Smooth muscle cell (in vitro differentiated cells): ENCODE measurements around the gene MDH1B. TPM values are rescaled to one million over a fixed set of nuclear protein-coding genes. Genes with fewer than 3 reads are reported as not detected.

ENCODE experiments used
- DNase-seq: peaks from one replicate; lab custom pipeline; 2025; ENCODE audit not compliant: unreplicated experiment; lab: John Stamatoyannopoulos, UW
- H2AFZ ChIP-seq: fragments of 200-600 bp; sonication (generic); 2 replicates; pipeline ENCODE4 v1.6.0; 2016; ENCODE audit warnings: antibody characterized with exemption, low read depth, mild to moderate bottlenecking
- H3F3A ChIP-seq: fragments of 200-600 bp; sonication (generic); 2 replicates; pipeline ENCODE4 v1.6.0; 2017; ENCODE audit warnings: antibody characterized with exemption, low read depth
- H3K27ac ChIP-seq: fragments of 200-600 bp; sonication (generic); 2 replicates; pipeline ENCODE4 v1.5.1; 2016; ENCODE audit warnings: low read depth, mild to moderate bottlenecking
- H3K27me3 ChIP-seq: fragments of 200-600 bp; sonication (generic); 2 replicates; pipeline ENCODE4 v1.6.1; 2016; ENCODE audit warnings: low read depth, mild to moderate bottlenecking
- H3K36me3 ChIP-seq: fragments of 200-600 bp; sonication (generic); 2 replicates; pipeline ENCODE4 v1.5.1; 2016; ENCODE audit warnings: low read depth
- H3K4me1 ChIP-seq: fragments of 200-600 bp; sonication (generic); 2 replicates; pipeline ENCODE4 v1.5.1; 2016; ENCODE audit warnings: low read depth
- H3K4me2 ChIP-seq: fragments of 200-600 bp; sonication (generic); 2 replicates; pipeline ENCODE4 v1.6.0; 2016; ENCODE audit warnings: mild to moderate bottlenecking
- H3K4me3 ChIP-seq: fragments of 200-600 bp; sonication (generic); 2 replicates; pipeline ENCODE4 v1.5.1; 2016; ENCODE audit warnings: mild to moderate bottlenecking
- H3K79me2 ChIP-seq: fragments of 200-600 bp; sonication (generic); 2 replicates; pipeline ENCODE4 v1.6.0; 2016; ENCODE audit warnings: low read depth, mild to moderate bottlenecking
- H3K9ac ChIP-seq: fragments of 200-600 bp; sonication (generic); 2 replicates; pipeline ENCODE4 v1.6.0; 2016; ENCODE audit warnings: low read depth
- H3K9me3 ChIP-seq: fragments of 200-600 bp; sonication (generic); replicated peaks from 2 replicates; pipeline ENCODE4 v1.5.1; 2016; ENCODE audit warnings: low read depth
- H4K20me1 ChIP-seq: fragments of 200-600 bp; sonication (generic); 2 replicates; pipeline ENCODE4 v1.6.0; 2016; ENCODE audit warnings: low read depth
- WGBS: methylation state at CpG from one replicate; pipeline ENCODE4 v1.1.7; 2016; ENCODE audit warnings: low lambda C conversion rate; 5-methylcytosine and 5-hydroxymethylcytosine counted together
- polyA plus RNA-seq: library from polyadenylated mRNA; unstranded; fragments of >200 nt; fragmentation: Nextera tagmentation; extraction: Ambion mirVana; gene quantifications from 2 replicates; pipeline ENCODE4 v1.2.1, GENCODE V29; 2016
- total RNA-seq: library from RNA; depleted of rRNA; stranded (reverse); fragments of >200 nt; gene quantifications from 2 replicates; pipeline ENCODE4 v1.2.3, GENCODE V29; 2014
- TF ChIP-seq, protein P1 (sequence below): fragments of 200-600 bp; sonication (generic); IDR thresholded peaks from 2 replicates; pipeline ENCODE4 v1.5.1; 2017; ENCODE audit warnings: borderline replicate concordance, mild to moderate bottlenecking, antibody characterized with exemption; ENCODE audit not compliant: insufficient read depth, poor library complexity, severe bottlenecking

The MDH1B gene
- total and polyA plus RNA-seq, 2 experiments from 2014 or later, result 0.13 to 0.15 TPM

GRCh38 chr2:206805887-206806607, 40.9 kb upstream of the MDH1B start:
- H3K4me2 ChIP-seq, result no peak overlapping the region
- no peak overlapping the region for H3K27ac ChIP-seq
- H3K9me3 ChIP-seq, result no peaks in the 10 kb centered on the region
- 84% methylated on average over 6 of the region's 6 CpGs for WGBS
- H2AFZ ChIP-seq, result no peak overlapping the region
- no peaks in the 10 kb centered on the region for H3K4me1 ChIP-seq
- H3K9ac ChIP-seq, result no peak overlapping the region
- DNase-seq, result no peak
- TF ChIP-seq, protein P1, sequence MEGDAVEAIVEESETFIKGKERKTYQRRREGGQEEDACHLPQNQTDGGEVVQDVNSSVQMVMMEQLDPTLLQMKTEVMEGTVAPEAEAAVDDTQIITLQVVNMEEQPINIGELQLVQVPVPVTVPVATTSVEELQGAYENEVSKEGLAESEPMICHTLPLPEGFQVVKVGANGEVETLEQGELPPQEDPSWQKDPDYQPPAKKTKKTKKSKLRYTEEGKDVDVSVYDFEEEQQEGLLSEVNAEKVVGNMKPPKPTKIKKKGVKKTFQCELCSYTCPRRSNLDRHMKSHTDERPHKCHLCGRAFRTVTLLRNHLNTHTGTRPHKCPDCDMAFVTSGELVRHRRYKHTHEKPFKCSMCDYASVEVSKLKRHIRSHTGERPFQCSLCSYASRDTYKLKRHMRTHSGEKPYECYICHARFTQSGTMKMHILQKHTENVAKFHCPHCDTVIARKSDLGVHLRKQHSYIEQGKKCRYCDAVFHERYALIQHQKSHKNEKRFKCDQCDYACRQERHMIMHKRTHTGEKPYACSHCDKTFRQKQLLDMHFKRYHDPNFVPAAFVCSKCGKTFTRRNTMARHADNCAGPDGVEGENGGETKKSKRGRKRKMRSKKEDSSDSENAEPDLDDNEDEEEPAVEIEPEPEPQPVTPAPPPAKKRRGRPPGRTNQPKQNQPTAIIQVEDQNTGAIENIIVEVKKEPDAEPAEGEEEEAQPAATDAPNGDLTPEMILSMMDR, result no peak
- H3F3A ChIP-seq, result no peaks in the 10 kb centered on the region
- peaks cover 13% of the 10 kb centered on the region for H3K27me3 ChIP-seq
- no peak overlapping the region for H3K4me3 ChIP-seq
- no peaks in the 10 kb centered on the region for H4K20me1 ChIP-seq
- H3K79me2 ChIP-seq, result no peaks in the 10 kb centered on the region
- H3K36me3 ChIP-seq, result no peaks in the 10 kb centered on the region

- no peak overlapping the region for H3K4me2 ChIP-seq
- H3K4me3 ChIP-seq, result no peak overlapping the region
- WGBS, result 40% methylated on average over 5 of the region's 5 CpGs
- no peaks in the 10 kb centered on the region for H3K36me3 ChIP-seq
- H3K27me3 ChIP-seq, result no peaks in the 10 kb centered on the region
- TF ChIP-seq, protein P1, result no peak
- H3K4me1 ChIP-seq, result no peaks in the 10 kb centered on the region
- no peak for DNase-seq
- H3K27ac ChIP-seq, result no peak overlapping the region
- H3K9ac ChIP-seq, result no peak overlapping the region
- H3K79me2 ChIP-seq, result no peaks in the 10 kb centered on the region
- no peak overlapping the region for H2AFZ ChIP-seq
- no peaks in the 10 kb centered on the region for H3F3A ChIP-seq
- H3K9me3 ChIP-seq, result no peaks in the 10 kb centered on the region
- no peaks in the 10 kb centered on the region for H4K20me1 ChIP-seq
Observed at GRCh38 chr2:206804326-206804725, 39.2 kb upstream of the MDH1B start.

GRCh38 chr2:206802654-206803514, 37.8 kb upstream of the MDH1B start:
- TF ChIP-seq, protein P1, result no peak
- H3K9ac ChIP-seq, result no peak overlapping the region
- 83% methylated on average over 7 of the region's 7 CpGs for WGBS
- H3K4me1 ChIP-seq, result no peaks in the 10 kb centered on the region
- no peak for DNase-seq
- no peak overlapping the region for H3K4me3 ChIP-seq
- H2AFZ ChIP-seq, result no peak overlapping the region
- H3K27ac ChIP-seq, result no peak overlapping the region
- H4K20me1 ChIP-seq, result no peaks in the 10 kb centered on the region
- no peaks in the 10 kb centered on the region for H3K36me3 ChIP-seq
- no peaks in the 10 kb centered on the region for H3F3A ChIP-seq
- no peak overlapping the region for H3K4me2 ChIP-seq
- no peaks in the 10 kb centered on the region for H3K9me3 ChIP-seq
- H3K79me2 ChIP-seq, result no peaks in the 10 kb centered on the region
- H3K27me3 ChIP-seq, result no peaks in the 10 kb centered on the region
